Measurements from ENCODE around the gene SELE. TPM values are rescaled to one million over a fixed set of nuclear protein-coding genes. Genes with fewer than 3 reads are reported as not detected.

Gene SELE, protein sequence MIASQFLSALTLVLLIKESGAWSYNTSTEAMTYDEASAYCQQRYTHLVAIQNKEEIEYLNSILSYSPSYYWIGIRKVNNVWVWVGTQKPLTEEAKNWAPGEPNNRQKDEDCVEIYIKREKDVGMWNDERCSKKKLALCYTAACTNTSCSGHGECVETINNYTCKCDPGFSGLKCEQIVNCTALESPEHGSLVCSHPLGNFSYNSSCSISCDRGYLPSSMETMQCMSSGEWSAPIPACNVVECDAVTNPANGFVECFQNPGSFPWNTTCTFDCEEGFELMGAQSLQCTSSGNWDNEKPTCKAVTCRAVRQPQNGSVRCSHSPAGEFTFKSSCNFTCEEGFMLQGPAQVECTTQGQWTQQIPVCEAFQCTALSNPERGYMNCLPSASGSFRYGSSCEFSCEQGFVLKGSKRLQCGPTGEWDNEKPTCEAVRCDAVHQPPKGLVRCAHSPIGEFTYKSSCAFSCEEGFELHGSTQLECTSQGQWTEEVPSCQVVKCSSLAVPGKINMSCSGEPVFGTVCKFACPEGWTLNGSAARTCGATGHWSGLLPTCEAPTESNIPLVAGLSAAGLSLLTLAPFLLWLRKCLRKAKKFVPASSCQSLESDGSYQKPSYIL
- total RNA-seq: under 1 TPM; 0.21 to 0.61 TPM
- long read RNA-seq: 0 reads

DNA sequence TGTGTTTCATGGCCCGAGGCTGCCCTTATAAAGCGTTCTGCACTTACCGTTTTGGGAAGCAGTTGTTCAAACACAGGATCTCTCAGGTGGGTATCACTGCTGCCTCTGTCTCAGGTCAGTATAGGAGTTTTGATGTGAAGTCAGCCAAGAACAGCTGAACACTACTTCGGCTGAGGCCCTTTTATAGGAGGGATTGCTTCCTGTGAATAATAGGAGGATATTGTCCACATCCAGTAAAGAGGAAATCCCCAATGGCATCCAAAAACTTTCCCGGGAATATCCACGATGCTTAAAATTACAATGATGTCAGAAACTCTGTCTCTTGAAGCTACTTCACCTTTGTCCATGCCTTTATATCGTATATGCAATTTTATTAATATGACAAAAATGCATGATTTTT is at the start of gene SELE:
SELE (minus strand) TSS at position 156 of the 400 bp plus-strand sequence. CDS start 467 bp downstream, outside the sequence.
- ATAC-seq (no peak), DNase-seq (no peak)
- intact Hi-C loops (cut with DNase I, micrococcal nuclease): no loop called here

DNA sequence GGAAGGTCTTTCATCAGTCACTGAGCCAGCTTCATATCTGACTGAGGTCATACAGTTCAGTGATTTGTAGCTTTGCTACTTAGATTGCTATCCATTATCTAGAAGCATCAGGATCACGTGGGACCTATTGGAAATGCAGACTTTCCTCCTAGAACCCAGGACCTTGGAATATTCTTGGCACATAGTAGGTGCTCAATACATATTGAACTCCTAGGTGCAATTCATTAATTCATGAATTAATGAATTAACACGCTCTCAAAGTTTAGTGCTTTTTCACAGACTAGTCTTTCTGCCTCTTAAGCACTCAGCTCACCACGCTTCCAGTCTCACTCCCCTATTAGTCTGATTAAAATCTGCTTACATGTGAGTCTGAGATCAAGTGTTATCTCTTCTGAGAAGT is 48.7 kb upstream of the SELE start:
- no peak for DNase-seq
- intact Hi-C loops (cut with DNase I, micrococcal nuclease): no loop called here
- ATAC-seq: no peak

DNA sequence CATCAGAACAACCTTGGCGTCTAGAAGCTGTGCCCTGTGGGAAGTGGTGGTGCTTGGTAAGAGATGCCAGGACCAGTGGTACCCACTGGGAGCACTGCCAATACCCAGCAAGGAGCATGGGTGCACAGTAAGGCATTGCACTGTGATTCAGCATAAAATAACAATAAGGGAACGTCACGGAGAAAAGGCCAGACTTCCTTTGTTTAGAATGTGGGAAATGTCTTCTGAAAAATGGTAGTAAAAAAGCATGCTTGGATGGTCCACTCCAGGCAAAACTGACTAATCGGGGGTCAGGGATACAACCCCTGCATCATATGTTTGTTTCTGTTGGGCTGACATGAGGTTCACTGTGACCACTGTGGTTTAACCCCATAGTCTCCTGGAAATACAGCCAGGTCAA is 46.1 kb upstream of the SELE start:
- intact Hi-C loops (cut with DNase I, micrococcal nuclease): no loop called here
- ATAC-seq (no peak), DNase-seq (no peak)

DNA sequence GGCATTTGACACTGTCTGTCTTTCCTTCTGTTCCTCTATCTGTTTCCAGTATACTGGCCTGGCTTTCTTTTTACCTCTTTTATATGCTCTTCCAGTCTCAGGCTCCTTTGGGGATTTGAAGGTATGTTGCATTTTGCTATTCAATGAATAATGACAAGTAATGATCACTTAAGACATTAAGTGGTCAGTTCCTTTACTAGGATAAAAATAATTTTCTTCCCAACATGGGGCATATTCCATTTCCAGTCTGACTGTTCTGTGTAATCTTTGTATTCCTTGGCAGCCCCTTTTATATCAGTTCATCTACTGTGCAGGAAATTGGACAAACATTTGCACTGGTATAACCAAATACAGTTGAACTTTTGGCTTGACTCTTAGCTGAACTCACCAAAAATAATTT is 45.3 kb upstream of the SELE start:
- ATAC-seq: no peak
- intact Hi-C loops (cut with DNase I, micrococcal nuclease): no loop called here
- DNase-seq: no peak

DNA sequence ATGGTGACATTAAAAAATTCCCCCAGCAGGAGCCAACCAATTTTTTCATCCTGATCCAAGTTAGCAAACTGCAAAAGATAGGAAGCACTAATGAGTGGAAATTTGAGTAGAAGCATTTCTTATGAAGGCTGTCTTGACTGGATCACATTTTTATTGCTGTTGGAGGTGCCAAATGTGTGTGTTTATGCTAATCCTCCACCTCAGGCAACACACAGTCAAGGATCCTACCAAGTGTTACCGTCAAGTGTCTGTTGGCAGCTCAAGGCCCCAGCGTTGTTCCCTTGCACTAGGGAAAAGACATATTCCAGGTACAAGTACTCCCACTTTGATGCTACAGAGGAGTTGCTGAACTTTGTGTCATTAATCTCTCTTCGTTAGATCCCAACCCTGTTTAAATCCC is 42.6 kb upstream of the SELE start:
- intact Hi-C loops (cut with DNase I, micrococcal nuclease): no loop called here
- DNase-seq (no peak), ATAC-seq (no peak)

DNA sequence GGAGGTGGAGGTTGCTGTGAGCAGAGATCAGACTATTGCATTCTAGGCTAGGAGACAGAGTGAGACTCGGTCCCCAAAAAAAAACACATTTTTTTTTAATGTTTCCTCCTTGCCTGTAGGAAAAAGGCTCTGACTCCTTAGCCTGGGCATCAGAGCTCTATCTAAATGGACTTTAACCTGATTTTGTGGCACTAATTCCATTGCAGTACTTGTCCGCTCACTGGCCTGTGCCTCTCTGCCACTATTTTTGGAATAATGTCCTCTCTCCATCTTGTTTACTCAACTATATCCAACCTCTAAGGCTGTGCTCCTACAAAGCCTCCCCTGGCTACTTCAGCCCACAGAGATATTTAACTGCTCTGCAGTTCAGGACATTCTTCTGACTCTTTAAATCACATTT is 34.3 kb upstream of the SELE start:
- ATAC-seq (no peak), DNase-seq (no peak)
- intact Hi-C loops (cut with DNase I, micrococcal nuclease): no loop called here

DNA sequence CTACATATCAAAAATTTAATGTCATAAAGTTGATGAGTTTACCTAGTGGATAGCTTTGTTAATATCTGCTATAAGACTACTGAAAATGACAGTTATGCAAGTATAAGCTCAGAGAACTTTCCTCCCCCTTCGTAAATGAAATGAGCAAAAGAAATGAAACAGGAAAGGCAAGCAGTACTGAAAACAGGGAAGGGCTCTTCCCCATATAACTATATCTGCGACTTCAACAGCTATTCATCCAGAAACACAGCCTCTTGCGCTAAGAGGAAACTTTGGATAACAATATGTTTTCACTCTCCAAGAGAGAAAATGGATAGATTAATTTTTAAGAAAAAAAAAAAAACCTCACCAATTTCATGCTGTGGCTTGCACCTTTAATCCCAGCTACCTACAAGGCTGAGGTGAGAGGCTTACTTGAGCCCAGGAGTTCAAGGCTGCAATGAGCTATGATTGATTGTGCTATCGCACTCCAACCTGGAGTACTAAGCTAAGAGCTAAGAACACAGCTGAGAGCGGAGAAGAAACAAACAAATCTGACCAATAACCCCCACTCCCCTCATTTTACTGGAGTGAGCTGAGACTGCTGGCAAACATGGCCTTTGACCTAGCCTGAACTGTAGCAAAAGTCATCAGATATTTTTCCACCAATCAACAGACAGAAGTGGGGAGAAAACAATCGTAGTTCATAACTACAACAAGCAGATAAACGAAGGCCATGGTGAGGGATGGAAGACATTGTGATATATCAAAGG is 31.9 kb upstream of the SELE start:
- intact Hi-C loops (cut with DNase I, micrococcal nuclease): no loop called here
- ATAC-seq (peak; percentile 61), DNase-seq (no peak)

DNA sequence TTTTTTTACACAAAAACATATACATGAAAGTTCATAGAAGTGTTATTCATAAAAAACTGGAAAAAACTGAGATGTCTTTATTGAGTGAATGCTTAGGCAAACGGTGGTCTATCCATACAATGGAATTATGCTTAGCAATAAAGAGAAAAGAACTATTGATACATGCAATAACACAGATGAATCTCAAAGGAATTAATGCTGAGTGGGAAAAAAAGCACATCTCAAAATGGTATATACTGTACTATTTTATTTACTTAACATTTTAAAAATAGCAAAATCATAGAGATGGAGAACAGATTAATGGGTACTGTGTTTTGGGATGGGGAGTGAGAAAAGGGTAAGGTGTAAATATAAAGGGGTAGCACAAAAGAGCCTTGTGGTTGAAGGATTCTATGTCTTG is 31.0 kb upstream of the SELE start:
- DNase-seq (no peak), ATAC-seq (no peak)
- intact Hi-C loops (cut with DNase I, micrococcal nuclease): no loop called here

DNA sequence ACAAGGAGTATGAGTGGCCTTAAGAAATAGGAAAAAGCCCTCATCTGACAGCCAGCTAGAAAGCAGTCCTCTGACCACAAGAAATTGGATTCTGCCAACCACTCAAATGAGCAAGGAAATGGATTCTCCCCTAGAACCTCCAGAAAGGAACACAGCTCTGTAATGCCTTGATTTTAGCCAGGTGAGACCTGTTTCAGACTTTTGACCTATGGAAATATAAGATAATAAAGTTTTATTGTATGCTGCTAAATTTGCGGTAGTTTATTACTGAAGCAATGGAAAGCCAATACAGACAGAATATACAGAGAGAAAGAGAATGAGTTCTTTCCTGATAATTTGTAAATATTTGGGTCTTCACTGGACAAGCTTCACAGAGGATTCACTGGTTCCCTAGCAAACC is 28.8 kb upstream of the SELE start:
- DNase-seq (no peak), ATAC-seq (peak; percentile 85)
- intact Hi-C loops (cut with DNase I, micrococcal nuclease): no loop called here

DNA sequence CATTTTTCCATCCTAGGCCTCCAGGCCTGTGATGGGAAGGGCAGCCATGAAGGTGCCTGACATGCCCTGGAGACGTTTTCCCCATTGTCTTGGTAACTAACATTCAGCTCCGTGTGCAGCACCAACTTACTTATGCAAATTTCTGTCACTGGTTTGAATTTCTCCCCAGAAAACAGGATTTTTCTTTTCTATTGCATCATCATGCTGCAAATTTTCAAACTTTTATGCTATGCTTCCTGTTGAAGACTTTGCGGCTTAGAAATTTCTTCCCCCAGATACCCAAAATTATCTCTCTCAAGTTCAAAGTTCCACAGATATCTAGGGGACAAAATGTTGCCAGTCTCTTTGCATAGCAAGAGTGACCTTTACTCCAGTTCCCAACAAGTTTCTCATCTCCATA is 25.2 kb upstream of the SELE start:
- intact Hi-C loops (cut with DNase I, micrococcal nuclease): no loop called here
- ATAC-seq (no peak), DNase-seq (no peak)

DNA sequence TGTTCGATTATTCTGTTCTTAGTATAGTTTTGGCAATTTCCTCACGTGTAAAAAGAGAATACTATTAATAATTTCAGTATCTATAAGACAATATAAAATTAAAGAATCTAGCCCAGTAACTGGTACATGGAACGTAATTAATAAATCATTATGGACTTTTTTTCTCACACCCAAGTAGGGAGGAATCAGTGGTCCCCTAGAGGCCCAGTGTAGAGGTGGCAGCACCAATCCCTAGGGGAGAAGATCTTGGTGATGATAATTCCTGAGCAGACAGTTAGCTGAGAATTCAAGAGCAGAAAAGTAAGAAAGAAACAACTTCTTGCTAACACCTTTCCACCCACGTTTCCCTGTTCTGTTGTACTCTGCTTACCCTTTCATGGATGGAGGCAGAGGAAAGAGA is 19.7 kb upstream of the SELE start:
- intact Hi-C loops (cut with DNase I, micrococcal nuclease): no loop called here
- ATAC-seq: no peak

DNA sequence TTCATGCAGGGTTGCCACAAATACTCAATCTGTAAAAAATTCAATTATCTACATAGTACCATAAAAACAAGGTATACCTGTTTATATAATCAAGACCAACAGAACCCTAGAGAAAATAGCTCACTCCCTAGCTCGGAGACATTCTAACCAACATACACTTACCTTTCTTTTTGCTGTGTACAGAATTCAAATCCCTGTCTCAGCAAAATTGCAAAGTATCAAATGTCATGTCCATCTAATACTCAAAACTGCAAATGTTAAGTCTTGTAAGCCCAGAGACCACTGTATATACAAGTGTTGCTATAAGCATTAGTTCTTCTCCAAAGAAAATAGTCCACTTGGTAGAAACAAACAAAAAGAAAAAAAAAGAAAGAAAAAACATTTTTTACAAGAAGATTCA is 16.2 kb upstream of the SELE start:
- ATAC-seq: no peak
- no peak for DNase-seq
- intact Hi-C loops (cut with DNase I, micrococcal nuclease): no loop called here

More for the DNA sequence above, 19.7 kb upstream of the SELE start:
- DNase-seq: no peak

DNA sequence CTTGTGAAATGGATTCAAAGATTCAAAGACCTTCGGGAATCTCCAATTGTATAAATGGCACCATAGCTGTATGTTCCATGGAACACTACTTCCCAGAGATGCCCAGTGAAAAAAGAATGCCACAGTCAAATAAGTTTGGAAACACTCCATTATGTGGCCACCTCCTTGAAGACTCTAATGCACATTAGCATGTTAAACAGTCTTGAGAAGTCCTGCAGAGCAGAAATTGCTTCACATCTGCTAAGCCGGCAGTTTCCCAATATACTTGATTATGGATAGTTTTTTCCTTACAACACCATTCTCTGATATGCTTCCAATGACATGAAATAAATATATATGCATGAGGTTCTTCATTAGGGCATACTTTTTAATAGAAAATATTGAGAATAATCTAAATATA is 12.7 kb upstream of the SELE start:
- ATAC-seq (no peak), DNase-seq (no peak)
- intact Hi-C loops (cut with DNase I, micrococcal nuclease): no loop called here

DNA sequence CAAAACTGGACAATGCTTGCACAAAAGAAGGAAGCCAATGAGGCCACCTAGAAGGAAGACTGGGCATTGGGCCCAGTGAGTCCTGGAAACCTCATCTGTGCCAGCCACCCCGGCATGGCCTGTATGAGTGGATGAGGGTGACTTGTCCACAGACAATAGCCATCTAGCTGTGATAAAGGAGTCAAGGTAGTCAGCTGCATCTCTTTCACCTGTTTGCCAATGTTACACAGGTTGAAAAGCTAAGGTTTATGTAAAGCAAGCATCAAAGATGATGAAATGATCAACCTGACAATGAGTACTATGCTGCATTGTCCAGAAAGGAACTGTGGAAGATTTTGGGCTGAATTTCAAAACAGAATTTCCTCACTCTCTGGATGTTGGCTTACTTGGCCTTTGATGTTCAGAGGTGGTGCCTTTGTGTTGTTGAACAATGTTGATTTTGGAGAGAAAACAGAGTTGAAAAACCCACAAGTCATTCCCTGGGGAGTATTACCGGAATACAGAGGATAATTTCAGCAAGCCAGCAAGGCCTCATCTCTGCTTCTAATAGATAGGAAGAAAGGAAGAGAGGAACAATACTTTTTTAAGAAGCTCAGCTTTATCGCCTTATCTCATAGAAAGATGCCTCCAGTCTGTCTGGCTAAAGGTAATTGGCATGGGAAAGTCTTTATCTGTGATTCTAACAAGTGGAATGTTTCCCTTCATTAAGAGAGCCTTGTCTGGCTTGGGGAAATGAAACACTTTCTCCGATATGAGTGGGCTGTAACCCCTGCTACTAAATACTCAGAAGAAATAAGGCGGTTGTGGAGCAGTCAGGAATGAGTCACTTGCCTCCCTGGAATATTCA is 11.4 kb upstream of the SELE start:
- DNase-seq (no peak), ATAC-seq (no peak)
- intact Hi-C loops (cut with DNase I, micrococcal nuclease): no loop called here

DNA sequence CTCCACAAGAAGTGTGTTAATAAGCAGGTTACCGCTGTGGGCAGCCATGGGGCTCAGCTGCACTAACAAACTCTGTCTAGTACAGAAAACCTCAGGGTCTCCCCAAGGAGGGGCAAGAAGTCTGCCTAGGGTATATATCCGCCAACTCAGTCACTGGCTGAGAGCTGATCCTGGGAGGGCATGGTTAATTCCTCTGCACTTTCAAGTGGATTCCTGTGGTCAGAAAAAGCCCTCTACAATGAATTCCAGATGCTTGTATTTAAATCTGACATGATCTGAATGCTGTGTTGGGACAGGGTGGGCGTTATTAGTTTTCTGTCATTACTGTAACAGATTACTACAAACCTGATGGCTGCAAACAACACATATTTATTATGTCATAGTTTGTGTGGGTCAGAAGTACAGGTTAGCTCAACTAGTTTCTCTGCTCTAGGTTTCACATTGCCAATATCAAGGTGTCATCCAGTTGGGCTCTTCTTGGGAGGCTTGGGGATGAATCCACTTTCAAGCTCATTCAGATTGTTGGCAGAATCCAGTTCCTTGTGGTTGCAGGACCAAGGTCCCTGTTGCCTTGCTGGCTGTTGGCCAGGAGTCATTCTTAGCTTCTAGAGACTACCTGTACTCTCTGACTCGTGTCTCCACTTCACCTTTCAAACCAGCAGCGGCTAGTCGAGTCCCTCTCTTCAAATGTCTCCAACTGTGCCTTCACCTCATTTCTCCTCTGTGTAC is 8.0 kb upstream of the SELE start:
- no peak for ATAC-seq
- intact Hi-C loops (cut with DNase I, micrococcal nuclease): no loop called here
- DNase-seq: no peak

DNA sequence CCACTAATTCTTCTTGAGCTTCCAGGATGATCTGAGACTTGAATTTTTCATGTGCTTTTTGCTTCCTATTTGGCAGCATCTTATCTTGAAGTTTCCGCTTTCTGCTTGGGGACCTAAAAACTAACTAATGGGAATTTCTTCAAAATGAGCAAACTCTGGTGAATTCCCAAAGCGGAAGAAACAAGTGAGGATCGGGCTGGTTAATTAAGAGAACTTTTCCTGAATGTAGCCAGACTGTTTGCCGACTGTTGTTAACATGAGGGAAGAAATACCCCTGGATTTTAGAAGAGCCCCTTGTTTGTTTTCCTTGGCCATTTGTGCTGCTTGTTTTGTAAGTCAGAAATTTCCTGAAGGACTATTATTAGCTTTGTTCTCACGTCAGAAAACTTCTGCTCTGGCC is 6.1 kb upstream of the SELE start:
- ATAC-seq (no peak), DNase-seq (no peak)
- intact Hi-C loops (cut with DNase I, micrococcal nuclease): no loop called here

DNA sequence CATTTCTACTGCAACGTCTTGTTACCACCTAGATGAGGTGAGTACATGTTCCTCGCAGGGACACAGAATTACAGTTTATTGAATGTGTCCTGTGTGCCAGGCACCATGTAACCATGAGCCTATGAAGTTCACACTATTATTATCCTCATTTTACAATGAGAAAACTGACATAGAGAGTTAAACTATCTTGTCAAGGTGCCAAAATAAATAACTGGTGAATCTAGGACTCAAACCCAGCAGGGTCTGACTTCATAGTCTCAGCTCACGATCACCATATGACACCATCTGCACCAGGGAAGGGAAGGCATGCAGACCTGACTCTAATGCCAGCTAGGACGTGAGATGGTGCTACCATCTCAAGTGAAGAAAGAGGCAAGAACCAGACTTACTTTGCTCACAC is 2.4 kb downstream of the SELE start:
- no peak for DNase-seq
- intact Hi-C loops (cut with DNase I, micrococcal nuclease): no loop called here
- no peak for ATAC-seq

DNA sequence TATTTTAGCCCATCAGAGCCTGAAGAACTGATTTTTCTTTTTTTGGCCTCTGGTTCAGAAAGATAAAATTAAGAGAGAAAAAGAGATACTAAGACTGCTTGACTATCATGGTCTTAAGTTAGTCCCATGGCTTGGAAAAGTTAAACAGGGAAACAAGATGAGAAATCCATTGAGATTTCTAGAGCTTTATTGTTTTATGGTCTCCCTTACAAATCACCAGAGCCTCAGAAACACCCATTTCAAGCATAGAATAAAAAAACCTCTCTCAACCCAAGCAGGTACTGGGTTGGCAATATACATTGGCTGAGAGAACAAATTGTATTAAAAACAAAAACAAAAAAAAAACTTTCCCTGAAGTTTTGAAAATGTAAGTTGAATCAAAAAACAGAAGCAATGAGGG is 3.9 kb downstream of the SELE start:
- intact Hi-C loops (cut with DNase I, micrococcal nuclease): no loop called here
- DNase-seq: no peak
- ATAC-seq: peak; percentile 55

DNA sequence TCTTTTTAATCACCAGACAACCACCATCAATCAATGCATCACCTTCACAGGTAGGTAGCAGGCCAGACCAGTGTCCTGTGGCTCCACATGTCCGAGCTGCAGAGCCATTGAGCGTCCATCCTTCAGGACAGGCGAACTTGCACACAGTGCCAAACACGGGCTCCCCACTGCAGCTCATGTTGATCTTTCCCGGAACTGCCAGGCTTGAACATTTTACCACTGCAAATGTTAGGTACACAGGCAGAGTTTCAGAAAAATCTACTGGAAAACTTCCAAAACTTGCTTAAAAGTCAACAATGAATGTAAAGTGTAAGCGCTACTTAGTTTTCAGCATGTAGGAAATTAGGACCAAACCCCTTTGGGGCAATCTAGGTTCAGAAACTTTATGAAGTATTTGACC is 6.6 kb downstream of the SELE start:
- intact Hi-C loops (cut with DNase I, micrococcal nuclease): no loop called here
- peak; percentile 80 for ATAC-seq
- peak; percentile 27 to 37 for DNase-seq
